H4 (cell line): Measurements from ENCODE around the gene SCNN1A. TPM values are rescaled to one million over a fixed set of nuclear protein-coding genes. Genes with fewer than 3 reads are reported as not detected.

Source experiments
- DNase-seq: peaks from one replicate; pipeline ENCODE4 v3.0.0-alpha.2; 2015; ENCODE audit warnings: low spot score
- total RNA-seq: library from RNA; depleted of rRNA; stranded (reverse); fragments of >200 nt; shearing (Covaris generic); gene quantifications from 2 replicates; pipeline ENCODE4 v1.2.3, GENCODE V29; 2014

Gene SCNN1A
- total RNA-seq, 1 experiment from 2014 or later = 2.1 TPM

DNA sequence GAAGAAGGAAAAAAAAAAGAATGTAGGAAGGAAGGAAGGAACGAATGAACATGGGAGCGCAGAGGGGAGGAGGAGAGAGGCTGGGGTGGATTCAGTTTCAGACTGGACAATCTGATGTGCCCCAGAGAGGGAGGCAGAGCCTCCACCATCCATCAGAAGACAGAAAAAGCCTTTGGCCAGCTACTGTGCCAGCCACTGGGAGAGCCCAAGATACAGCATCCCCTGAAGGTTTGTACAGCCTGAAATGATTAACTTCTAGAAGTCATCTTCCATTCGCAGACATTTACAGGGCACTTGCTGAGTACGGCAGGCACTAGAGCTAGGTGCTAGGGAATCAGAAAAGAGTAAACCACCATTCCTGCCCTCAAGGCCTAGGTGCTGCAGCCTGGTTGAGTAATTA lies 55.9 kb downstream of the SCNN1A start:
- DNase-seq = no peak

DNA sequence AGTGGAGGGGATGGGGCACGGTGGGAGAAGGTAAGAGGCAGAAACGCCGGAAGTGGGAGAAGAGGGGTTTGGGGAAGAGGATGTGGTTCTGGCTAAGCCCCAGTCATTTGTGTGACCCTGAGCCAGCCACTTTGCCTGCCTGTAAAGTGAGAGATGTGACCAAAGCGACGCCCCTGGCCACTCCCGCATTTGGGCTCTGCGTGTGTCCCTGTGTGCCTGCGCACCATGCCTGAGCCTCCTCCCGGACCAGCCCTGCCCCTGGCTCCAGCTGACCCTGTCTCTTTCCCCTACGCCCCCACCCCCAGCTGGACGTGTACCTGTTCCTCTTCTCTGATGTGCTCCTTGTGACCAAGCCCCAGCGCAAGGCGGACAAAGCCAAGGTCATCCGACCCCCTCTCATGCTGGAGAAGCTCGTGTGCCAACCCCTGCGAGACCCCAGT lies 56.9 kb downstream of the SCNN1A start:
- DNase-seq = no peak

DNA sequence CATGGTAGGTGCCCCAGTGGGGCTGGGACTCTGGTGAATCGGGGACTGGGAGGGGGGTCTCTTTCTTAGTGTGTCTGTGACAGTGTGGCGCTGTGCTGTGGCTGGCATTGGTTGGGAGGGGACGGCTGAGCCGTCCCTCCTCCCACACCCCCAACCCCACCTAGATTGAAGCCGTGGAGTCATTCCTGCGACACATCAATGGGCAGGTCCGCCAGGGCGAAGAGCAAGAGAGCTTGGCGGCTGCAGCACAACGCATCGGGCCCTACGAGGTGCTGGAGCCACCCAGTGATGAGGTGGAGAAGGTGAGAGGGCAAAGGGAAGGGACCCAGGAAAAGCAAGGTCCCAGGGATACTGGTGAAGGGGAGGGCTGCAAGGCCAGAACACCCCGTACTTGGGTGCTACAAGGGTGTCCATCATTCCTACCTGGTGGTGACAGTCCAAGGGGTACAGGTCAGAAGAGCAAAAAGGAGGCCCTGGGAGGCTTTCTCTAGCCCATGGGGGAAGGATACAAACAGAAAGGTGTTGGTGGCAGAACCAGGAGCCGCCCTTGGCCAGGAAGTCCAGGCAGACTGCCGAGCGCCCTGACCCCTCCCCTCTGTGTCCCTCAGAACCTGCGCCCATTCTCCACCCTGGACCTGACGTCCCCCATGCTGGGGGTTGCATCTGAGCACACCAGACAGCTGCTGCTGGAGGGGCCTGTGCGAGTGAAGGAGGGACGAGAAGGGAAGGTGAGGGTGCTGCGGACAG lies 57.5 kb downstream of the SCNN1A start:
- DNase-seq = no peak

DNA sequence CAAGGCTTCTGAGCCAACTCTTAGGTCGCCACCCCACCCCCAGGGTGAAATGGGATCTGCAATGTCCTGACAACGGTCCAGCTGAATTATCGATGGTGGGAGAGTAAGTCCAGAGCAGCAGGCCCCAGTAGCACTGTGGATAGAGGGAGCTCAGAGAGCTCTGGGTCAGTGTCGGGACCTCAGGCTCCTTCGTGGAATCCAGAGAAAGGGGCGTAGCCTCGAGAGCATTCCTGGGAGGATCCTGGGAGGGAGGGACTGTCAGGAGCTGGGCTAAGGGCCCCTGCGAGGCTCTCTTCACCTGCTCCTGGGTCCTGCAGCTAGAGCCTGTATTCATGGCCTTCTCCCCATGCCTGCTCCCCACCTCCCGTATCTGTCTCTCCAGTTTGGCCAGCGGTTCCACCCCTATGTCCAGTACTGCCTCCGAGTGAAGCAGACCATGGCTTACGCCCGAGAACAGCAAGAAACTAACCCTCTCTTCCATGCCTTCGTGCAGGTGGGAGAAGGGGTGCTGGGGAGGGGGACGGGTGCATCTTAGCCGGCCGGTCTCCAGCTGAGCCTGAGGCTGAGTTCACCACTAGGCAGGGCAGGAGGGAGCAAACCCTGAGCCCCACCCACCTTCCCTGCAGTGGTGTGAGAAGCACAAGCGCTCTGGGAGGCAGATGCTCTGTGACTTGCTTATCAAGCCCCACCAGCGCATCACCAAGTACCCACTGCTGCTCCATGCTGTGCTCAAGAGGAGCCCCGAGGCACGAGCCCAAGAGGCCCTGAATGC lies 58.3 kb downstream of the SCNN1A start:
- DNase-seq = no peak

DNA sequence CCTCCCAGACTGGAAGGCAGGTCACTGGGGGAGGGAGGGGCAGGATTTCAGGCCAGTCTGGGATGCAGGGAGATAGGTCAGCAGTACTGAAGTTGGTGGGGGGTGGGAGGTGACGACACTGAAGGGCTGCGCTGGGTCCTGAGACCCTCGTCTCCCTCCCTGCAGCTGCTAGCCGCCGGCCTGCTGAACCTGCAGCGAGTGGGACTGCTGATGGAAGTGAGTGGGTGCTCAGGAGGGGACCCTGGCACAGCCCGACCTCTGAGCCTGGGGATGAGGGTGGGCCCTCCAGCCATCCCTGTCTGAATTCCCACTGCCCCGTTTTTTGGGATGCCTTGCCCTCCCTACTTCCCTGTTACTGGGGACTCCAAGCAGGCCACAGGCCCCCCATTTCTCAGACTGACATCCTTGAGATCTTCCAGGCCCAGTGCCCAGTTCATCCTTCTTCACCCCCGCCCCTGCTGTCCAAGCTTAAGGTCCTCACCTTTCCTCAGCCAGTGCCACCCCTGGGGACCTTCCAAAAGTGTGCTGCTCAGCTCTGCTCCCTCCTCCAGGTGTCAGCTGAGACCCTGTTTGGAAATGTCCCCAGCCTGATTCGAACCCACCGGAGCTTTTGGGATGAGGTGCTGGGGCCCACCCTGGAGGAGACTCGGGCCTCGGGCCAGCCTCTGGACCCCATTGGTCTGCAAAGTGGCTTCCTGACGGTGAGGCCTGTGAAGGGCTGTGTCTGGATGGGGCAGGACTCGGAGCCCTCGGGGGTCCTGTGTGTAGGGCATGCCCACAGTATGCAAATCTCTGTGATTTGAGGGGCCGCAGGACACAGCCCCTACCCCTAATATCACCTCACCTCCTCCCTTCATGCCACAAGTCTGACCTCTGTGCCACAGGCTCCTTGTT lies 59.4 kb downstream of the SCNN1A start:
- DNase-seq = no peak

DNA sequence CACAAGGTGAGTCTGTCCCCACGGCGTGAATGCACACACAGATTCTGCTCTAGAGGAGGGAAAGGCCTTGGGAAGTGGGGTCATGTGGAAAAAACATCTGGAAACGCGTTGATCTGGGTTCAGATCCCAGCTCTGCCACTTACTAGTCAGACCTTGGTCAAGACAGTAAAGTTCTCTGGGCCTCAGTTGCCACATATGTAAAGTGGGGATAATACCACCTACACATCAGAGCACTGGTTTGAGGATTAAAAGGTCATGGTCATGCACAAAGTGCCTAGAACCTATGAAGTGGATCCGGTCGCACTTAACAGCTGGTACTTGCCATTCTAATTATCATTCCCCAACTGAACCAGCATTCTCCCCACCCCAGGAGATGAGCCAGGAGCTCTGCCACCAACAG lies 60.2 kb downstream of the SCNN1A start:
- DNase-seq = no peak

DNA sequence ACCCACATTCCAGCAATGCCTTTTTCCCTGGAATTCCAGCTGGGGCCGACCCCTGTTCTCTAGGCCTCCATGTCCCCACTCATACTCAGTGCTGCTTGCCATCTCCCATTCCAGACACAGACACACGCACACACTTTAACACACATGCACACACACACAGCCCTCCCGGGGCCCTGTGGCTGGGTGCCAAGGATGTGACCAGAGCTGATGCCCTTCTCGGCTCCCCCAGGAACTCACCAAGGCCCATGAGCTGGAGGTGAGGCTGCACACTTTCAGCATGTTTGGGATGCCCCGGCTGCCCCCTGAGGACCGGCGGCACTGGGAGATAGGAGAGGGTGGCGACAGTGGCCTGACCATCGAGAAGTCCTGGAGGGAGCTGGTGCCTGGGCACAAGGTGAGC lies 60.6 kb downstream of the SCNN1A start:
- no peak for DNase-seq

DNA sequence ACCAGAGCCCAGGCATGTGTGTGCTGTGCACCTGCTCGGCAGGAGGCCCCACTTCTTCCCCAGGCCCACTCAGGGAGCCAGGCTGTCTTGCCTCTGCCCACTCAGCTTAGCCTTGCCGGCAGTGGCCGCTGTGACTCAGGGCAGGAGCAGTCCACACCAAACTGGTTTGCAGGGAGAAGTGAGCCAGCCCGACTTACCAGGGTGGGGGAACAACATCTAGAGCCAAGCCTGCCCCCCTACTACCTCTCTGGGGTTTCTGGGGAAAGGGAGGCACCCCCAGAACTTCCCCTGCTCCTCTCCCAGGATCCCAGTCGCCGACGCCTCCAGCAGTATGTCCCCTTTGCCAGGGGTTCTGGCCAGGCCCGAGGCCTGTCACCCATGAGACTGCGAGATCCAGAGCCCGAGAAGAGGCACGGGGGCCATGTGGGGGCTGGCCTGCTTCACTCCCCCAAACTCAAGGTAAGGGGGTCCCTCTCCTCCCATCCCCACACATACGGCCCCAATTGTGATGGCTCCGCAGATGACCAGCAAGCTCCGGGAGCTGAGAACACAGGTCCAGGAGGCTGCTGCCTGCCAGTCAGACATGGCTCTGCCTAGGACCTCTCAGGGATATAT lies 61.9 kb downstream of the SCNN1A start:
- DNase-seq = no peak

DNA sequence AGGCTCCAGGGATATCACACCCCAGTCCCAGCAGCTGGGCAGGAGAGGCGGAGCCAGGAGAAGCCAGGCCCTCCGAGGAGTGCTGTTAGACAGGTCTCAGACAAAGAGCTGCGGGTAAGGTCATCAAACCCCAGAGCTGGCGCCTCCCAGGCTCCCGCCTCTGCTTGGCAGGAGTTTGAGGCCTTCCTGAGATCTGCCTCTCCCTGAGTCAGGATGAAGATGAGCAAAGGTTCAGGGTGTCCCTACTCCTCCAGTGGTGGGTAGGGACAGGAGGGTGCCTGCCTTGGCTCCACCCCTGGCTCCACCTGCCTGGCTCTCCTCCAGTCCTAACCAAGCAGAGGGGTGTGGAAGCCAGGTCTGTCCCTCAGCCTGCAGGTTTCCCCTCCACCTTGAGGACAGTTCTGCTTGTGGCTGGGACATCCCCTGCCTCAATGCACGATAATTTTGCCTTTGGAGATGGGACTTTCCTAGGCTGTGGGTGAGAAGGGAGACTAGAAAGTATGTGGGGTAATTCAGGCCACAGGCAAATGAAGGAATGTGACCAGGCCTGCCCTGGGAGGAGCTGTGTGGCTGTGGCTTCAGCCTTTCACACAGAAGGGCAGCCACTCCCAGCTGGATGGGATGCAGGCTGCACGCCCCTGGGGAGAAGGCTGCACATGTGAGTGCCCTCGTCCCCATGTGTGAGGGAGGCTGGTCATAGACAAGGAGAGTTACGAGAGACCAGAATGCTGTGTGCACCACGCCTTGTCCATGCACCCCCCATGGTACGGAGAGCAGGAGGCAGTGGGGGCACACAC lies 62.6 kb downstream of the SCNN1A start:
- peak; percentile 68 for DNase-seq

DNA sequence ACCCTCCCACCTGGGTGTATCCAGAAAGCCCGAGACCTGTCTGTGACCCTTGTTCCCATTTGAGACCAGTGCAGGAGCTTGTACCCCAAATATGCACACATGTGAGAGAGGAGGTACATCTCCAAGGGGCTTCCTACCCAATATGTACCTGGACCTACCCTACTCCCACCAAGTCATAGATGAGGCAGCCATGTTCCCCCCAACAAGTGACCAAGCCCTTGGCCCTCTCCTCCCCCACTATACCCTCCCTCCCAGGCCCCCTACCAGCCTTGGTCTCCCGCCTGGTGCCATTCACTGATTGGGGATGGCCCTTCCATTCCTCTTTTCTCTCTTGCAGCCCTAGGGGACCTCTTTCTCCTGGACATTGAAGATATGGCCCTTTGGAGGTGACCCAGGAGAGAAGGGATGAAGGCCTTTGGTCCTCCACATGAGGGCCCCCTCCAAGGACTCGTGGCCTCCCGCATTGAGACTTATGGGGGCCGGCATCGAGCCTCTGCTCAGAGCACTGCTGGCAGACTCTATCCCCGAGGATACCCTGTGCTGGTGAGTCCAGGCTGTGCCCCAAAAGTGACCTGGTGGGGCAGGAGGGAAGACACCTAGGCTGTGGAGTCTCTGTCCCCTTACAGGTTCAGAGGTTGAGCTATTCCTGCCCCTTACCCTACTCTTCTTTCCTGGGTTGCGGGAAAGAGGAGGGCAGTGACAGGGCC lies 63.4 kb downstream of the SCNN1A start:
- no peak for DNase-seq

DNA sequence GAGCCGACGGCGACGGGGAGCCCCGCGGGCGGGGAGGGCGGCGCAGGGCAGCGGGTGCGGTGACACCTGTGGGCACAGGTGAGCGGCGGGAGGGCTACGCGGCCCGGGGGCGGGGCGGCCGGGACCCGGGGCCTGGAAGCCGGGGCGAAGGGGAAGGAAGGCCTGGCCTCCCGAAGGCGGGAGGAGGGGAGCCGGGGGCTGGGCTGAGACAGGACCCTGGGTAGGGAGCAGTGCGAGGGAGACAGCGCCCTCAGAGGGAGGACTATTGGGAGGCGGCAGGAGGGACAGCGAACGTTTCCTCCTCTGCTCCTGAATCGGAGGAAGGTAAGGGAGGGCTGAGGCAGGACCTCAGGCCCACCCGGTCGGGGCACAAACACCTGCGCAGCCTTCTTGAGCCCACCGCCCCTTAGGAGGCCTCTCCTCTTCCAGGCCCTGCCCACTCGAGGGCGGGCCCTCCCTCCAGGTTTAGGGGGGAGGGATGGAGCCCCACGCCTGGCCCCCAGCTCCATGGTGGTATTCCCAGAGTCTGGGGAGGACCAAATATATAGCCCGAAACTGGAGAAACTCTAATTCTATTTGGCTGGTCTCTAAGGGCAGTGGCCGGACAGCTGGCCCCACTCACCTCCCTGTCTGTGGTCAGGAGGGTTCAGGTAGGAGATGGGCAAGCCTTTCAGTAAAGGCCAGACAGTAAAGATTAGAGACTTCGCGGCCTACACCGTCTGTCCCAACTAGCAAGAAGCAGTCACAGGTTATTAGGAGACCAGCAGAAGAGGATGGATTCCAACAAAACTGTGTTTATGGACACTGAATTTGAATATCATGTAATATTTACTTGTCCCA lies 64.4 kb downstream of the SCNN1A start:
- DNase-seq = no peak

DNA sequence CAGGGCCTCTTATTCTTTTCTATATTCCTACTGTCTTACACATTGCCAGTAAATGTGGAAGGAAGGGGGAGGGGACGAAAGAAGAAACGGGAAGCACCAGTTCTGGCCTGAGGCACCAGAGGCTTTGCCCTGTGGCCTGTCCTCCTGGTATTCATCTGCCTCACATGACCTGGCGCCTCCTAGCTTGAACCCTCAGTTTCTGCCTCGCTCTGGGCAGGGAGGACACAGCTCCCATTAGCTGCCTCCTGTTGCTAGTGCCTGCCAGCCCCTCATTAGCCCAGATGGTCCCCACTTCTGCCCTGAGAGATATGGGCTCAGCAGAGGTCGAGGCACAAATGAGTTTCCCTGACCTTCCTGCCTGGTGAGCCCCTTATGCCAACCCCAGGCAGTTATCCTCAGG lies 67.8 kb downstream of the SCNN1A start:
- DNase-seq = no peak

DNA sequence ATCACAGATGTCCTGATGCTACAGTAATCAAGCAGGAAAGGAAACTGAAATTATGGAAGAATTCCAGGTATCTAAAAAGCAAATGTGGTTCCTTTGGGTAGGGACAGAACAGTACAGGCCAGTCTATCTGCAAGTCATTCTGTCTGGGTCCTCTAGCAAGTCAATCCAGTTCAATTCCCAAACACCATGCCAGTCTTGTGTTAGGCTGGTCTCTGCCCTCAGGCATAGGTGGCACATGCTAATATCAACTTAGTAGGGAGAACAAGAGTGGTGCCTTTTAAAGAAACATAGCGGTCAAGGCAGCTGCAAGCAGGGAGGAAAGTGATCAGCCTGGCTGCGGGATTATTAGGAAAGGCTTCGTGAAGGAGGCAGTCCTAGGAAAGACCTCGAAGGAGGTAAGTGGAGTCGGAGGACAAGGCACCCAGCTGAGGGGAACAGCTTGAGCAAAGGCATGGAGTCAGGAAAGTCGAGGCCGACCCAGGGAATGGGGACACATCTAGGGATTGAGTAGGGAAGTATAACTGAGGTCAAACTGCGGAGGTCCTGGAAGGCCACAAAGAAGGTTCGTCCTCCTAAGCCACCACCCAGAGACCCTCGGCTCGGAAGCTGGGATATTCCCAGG lies 68.7 kb downstream of the SCNN1A start:
- no peak for DNase-seq

DNA sequence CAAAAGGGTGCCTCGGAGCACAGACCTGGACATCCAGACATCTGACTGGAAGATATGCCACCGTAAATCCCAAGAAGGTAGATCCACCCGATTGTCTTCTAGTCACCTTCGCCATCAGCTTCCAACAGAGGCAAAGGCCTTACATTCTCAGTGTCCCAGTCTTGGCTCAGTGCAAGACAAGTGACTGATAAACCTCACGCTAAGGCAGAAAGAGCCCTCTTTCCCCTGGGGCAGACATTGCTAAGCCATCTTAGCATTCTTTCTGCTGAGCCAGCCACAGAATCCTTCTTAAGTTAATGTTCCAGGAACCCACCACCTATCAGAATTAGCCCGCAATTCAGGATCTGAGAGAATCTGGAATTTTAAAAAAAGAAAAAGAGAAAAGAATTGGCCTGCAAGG lies 69.2 kb downstream of the SCNN1A start:
- no peak for DNase-seq

DNA sequence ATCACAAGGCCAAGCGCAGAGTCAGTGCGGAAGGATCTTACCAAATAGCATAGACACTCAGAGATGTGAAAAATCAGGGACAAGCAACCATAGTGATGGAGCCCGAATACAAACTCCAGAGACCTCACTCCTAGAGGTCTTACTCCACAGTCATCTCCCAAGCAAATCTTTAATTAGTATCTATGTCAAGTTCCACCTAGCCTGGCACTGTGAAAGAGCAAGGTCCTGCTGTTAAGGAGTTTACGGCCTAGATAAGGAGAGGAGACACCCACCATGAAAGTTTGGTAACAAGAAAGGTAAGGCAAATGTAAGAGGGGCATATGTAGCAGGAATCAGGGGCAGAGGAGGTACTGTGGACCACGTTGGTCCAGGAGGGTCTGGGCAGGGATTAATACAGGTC lies 72.3 kb downstream of the SCNN1A start:
- no peak for DNase-seq

DNA sequence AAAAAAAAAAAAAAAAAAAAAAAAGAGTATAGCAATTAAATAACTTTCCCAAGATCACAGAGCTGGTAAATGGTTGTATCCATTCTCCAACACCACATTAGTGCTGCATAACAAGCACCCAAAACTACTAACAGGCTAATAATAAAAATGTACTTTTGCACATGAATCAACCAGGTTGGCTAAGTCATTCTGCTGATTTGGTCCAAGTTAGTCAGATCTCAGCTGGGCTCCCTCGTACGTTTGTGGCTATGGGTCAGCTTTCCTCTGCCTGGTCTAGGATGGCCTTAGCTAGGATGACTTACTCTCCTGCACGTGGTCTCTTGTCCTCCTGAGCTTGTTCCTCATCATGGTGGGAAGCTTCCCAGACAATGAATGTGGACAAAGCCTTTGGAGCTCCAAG lies 72.7 kb downstream of the SCNN1A start:
- DNase-seq = no peak

DNA sequence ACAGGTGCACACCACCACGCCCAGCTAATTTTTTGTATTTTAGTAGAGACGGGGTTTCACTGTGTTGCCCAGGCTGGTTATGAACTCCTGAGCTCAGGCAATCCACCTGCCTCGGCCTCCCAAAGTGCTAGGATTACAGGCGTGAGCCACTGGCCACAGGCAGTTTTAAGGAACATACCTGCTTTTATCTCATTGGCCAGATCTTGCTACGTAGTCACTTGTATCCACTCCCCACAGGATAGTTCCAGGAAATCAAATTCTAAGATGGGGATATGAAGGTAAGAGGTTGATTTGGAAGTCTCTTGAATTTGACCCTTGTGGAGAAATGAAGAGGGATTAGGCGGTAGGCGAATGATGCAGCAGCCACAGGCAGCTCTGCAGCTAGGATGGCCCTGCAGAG lies 73.6 kb downstream of the SCNN1A start:
- no peak for DNase-seq

DNA sequence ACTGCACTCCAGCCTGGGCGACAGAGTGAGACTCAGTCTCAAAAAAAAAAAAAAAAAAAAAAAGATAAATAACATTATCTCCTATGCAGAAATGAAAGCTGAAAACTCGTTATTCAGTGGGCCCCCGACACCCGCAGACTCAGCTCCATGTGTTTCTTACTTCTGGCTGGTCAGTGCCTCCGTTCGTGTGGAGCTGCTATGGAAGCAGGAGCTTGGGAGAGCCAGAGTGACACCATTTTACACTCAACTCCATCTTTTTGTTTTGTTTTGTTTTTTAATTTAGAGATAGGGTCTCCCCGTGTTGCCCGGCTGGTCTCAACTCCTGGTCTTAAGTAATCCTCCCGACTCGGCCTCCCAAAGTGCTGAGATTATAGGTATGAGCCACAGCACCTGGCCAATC lies 78.2 kb downstream of the SCNN1A start:
- DNase-seq = no peak
